Measurements from ENCODE around the gene SLC7A9.

Gene SLC7A9

DNA sequence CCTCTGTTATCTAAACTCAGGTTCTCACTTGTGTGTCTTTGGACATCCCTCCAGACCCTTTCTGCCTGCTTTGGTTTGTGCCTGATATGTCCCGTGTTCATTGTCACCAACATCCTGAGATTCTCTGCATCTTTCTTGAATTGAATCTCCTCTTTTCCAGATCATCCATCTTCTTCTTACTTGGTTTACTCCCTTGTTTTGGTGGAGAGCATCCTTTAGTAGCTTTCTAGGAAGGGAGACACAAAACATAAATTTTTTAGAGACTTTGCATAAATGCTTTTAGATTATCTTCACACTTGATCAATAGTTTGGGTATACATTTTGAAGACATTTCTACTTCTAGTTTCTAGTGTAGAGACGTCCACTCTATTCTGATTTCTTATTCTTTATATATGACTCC is 88.3 kb downstream of the SLC7A9 start:
- H3K4me3 ChIP-seq (ENCODE audit: low read length): no peak overlapping the region
- TF ChIP-seq, protein P1, sequence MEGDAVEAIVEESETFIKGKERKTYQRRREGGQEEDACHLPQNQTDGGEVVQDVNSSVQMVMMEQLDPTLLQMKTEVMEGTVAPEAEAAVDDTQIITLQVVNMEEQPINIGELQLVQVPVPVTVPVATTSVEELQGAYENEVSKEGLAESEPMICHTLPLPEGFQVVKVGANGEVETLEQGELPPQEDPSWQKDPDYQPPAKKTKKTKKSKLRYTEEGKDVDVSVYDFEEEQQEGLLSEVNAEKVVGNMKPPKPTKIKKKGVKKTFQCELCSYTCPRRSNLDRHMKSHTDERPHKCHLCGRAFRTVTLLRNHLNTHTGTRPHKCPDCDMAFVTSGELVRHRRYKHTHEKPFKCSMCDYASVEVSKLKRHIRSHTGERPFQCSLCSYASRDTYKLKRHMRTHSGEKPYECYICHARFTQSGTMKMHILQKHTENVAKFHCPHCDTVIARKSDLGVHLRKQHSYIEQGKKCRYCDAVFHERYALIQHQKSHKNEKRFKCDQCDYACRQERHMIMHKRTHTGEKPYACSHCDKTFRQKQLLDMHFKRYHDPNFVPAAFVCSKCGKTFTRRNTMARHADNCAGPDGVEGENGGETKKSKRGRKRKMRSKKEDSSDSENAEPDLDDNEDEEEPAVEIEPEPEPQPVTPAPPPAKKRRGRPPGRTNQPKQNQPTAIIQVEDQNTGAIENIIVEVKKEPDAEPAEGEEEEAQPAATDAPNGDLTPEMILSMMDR (conservative IDR thresholded peaks at IDR 0.05; ENCODE audit: low read length): no peak
- DNase-seq (ENCODE audit: low read depth): no peak
